Measurements from ENCODE around the gene CD151.

GRCh38 chr11:787084-787675 lies 45.6 kb upstream of the CD151 start:
- TF ChIP-seq CTCF (IDR thresholded peaks at IDR 0.05) (no peak), GABPA (IDR thresholded peaks at IDR 0.05; ENCODE audit: low read depth) (no peak), EP300 (IDR thresholded peaks at IDR 0.05; ENCODE audit: borderline replicate concordance in 1 of 2, low read depth in 1 of 2, low read length in 1 of 2) (no peak), NRF1 (IDR thresholded peaks at IDR 0.05; ENCODE audit: low read depth, low read length) (no peak), YY1 (IDR thresholded peaks at IDR 0.05; ENCODE audit: low read depth) (no peak), REST (IDR thresholded peaks at IDR 0.05; ENCODE audit: low read depth, low read length) (no peak), USF2 (IDR thresholded peaks at IDR 0.05; ENCODE audit: borderline replicate concordance, low read depth, low read length) (no peak), RAD21 (IDR thresholded peaks at IDR 0.05; ENCODE audit: low read length) (no peak), SIN3A (IDR thresholded peaks at IDR 0.05; ENCODE audit: borderline replicate concordance, low read depth, low read length) (no peak), RFX5 (IDR thresholded peaks at IDR 0.05; ENCODE audit: low read length) (no peak)

Measured in SK-N-SH (cell line).